DOHH2 (cell line): ENCODE data around the gene SKA2.

ENCODE experiments used
- H3F3A ChIP-seq: fragments of 200-600 bp; sonication (generic), shearing (Covaris generic); 2 replicates; pipeline ENCODE4 v1.6.0; 2016; ENCODE audit warnings: antibody characterized with exemption, mild to moderate bottlenecking; ENCODE audit not compliant: control insufficient read depth, insufficient read depth
- H3K27ac ChIP-seq: fragments of 200-600 bp; sonication (generic); 2 replicates; pipeline ENCODE4 v1.5.1; 2014; ENCODE audit warnings: low read depth, mild to moderate bottlenecking, low read length, moderate library complexity
- H3K27me3 ChIP-seq: fragments of 200-600 bp; sonication (generic); 2 replicates; pipeline ENCODE4 v1.6.1; 2014; ENCODE audit warnings: mild to moderate bottlenecking, low read length, mixed read lengths; ENCODE audit not compliant: control insufficient read depth
- H3K36me3 ChIP-seq: fragments of 200-600 bp; sonication (generic); 2 replicates; pipeline ENCODE4 v1.6.1; 2014; ENCODE audit warnings: mild to moderate bottlenecking, low read length, moderate library complexity, mixed read lengths; ENCODE audit not compliant: control insufficient read depth
- H3K4me1 ChIP-seq: fragments of 200-600 bp; sonication (generic); 2 replicates; pipeline ENCODE4 v1.6.1; 2014; ENCODE audit warnings: mild to moderate bottlenecking, low read length, mixed read lengths; ENCODE audit not compliant: control insufficient read depth
- H3K4me2 ChIP-seq: fragments of 200-600 bp; sonication (generic); 2 replicates; pipeline ENCODE4 v1.6.0; 2014; ENCODE audit warnings: mild to moderate bottlenecking, low read length, moderate library complexity
- H3K4me3 ChIP-seq: fragments of 200-600 bp; sonication (generic); 2 replicates; pipeline ENCODE4 v1.5.1; 2014; ENCODE audit warnings: mild to moderate bottlenecking, low read length, mixed read lengths
- H3K79me2 ChIP-seq: fragments of 200-600 bp; sonication (generic); 2 replicates; pipeline ENCODE4 v1.6.1; 2014; ENCODE audit warnings: mild to moderate bottlenecking, low read length, mixed read lengths; ENCODE audit not compliant: control insufficient read depth
- H3K9me2 ChIP-seq: fragments of 200-600 bp; sonication (generic); replicated peaks from 2 replicates; pipeline ENCODE4 v1.6.1; 2014; ENCODE audit warnings: mild to moderate bottlenecking, low read length, mixed read lengths; ENCODE audit not compliant: control insufficient read depth
- H3K9me3 ChIP-seq: fragments of 200-600 bp; sonication (generic); 2 replicates; pipeline ENCODE4 v1.6.1; 2014; ENCODE audit warnings: antibody characterized with exemption, low read length, mixed read lengths; ENCODE audit not compliant: control insufficient read depth, insufficient read depth
- H4K20me1 ChIP-seq: fragments of 200-600 bp; sonication (generic); 2 replicates; pipeline ENCODE4 v1.6.0; 2014; ENCODE audit warnings: low read depth, mild to moderate bottlenecking, antibody characterized with exemption, low read length, moderate library complexity; ENCODE audit not compliant: control insufficient read depth, insufficient read depth
- CTCF ChIP-seq: fragments of 200-600 bp; sonication (generic); IDR thresholded peaks from one replicate; pipeline ENCODE4 v1.5.1; 2014; ENCODE audit warnings: antibody characterized with exemption, mild to moderate bottlenecking, low read depth, low read length; ENCODE audit not compliant: poor library complexity, severe bottlenecking
- EZH2phosphoT487 ChIP-seq: fragments of 200-600 bp; sonication (generic); IDR thresholded peaks from 2 replicates; pipeline ENCODE4 v1.6.1; 2017; ENCODE audit warnings: borderline replicate concordance, mild to moderate bottlenecking, antibody characterized with exemption, low read length, moderate library complexity, mixed read lengths

SKA2 gene

GRCh38 chr17:59074494-59074893 lies 80.5 kb downstream of the SKA2 start:
- H3K9me3 ChIP-seq = no peaks in the 10 kb centered on the region
- TF ChIP-seq EZH2phosphoT487 (no peak), CTCF (no peak)
- H3K4me3 ChIP-seq = no peak overlapping the region
- no peaks in the 10 kb centered on the region for H3F3A ChIP-seq
- H3K4me2 ChIP-seq = no peak overlapping the region
- no peaks in the 10 kb centered on the region for H3K79me2 ChIP-seq
- H3K9me2 ChIP-seq = no peaks in the 10 kb centered on the region
- H3K27me3 ChIP-seq = no peaks in the 10 kb centered on the region
- H4K20me1 ChIP-seq = no peaks in the 10 kb centered on the region
- H3K4me1 ChIP-seq = no peaks in the 10 kb centered on the region
- no peak overlapping the region for H3K27ac ChIP-seq
- peaks cover 62% of the 10 kb centered on the region for H3K36me3 ChIP-seq

- Histone ChIP-seq H3K9me2 (no peaks in the 10 kb centered on the region), H3K4me2 (no peak overlapping the region), H4K20me1 (no peaks in the 10 kb centered on the region), H3K27me3 (no peaks in the 10 kb centered on the region), H3K27ac (no peak overlapping the region), H3K4me3 (no peak overlapping the region), H3K79me2 (no peaks in the 10 kb centered on the region), H3F3A (no peaks in the 10 kb centered on the region), H3K4me1 (no peaks in the 10 kb centered on the region), H3K36me3 (peaks cover 60% of the 10 kb centered on the region), H3K9me3 (no peaks in the 10 kb centered on the region)
- TF ChIP-seq CTCF (no peak), EZH2phosphoT487 (no peak)
Measured at GRCh38 chr17:59073972-59074371, 81.0 kb downstream of the SKA2 start.

GRCh38 chr17:59069856-59070255 lies 85.1 kb downstream of the SKA2 start:
- Histone ChIP-seq H3K4me2 (no peak overlapping the region), H3K4me3 (no peak overlapping the region), H4K20me1 (no peaks in the 10 kb centered on the region), H3K27me3 (no peaks in the 10 kb centered on the region), H3K4me1 (no peaks in the 10 kb centered on the region), H3K36me3 (peaks cover 63% of the 10 kb centered on the region), H3K79me2 (no peaks in the 10 kb centered on the region), H3F3A (no peaks in the 10 kb centered on the region), H3K9me2 (no peaks in the 10 kb centered on the region), H3K9me3 (no peaks in the 10 kb centered on the region), H3K27ac (no peak overlapping the region)
- TF ChIP-seq CTCF (no peak), EZH2phosphoT487 (no peak)

GRCh38 chr17:59067756-59068155 lies 87.2 kb downstream of the SKA2 start:
- H3K9me3 ChIP-seq = no peaks in the 10 kb centered on the region
- H3K4me1 ChIP-seq = no peaks in the 10 kb centered on the region
- H3K9me2 ChIP-seq = no peaks in the 10 kb centered on the region
- peaks cover 54% of the 10 kb centered on the region for H3K36me3 ChIP-seq
- no peaks in the 10 kb centered on the region for H4K20me1 ChIP-seq
- no peaks in the 10 kb centered on the region for H3K27me3 ChIP-seq
- H3K79me2 ChIP-seq = no peaks in the 10 kb centered on the region
- no peak overlapping the region for H3K4me2 ChIP-seq
- no peak overlapping the region for H3K27ac ChIP-seq
- TF ChIP-seq EZH2phosphoT487 (no peak), CTCF (no peak)
- H3K4me3 ChIP-seq = no peak overlapping the region
- no peaks in the 10 kb centered on the region for H3F3A ChIP-seq
